K562 (cell line): Measurements from ENCODE around the gene LY6G6F. TPM values are rescaled to one million over a fixed set of nuclear protein-coding genes. Genes with fewer than 3 reads are reported as not detected.
A peak's percentile ranks its signal among the peaks of the same experiment; 100 is the strongest.

ENCODE experiments used
- BMI1 ChIP-seq: fragments of 150-350 bp; IDR thresholded peaks from 2 replicates; pipeline ENCODE4 v1.6.1; 2014; ENCODE audit warnings: low read length
- CHD7 ChIP-seq: fragments of 200-600 bp; sonication (generic); IDR thresholded peaks from one replicate; pipeline ENCODE4 v1.6.1; 2012; ENCODE audit warnings: mild to moderate bottlenecking, low read depth, low read length, inconsistent platforms
- ESRRA ChIP-seq: fragments of 450-650 bp; IDR thresholded peaks from 2 replicates; pipeline ENCODE4 v1.6.1; 2014; ENCODE audit warnings: low read depth, mild to moderate bottlenecking, moderate library complexity, borderline replicate concordance
- HMBOX1 ChIP-seq: sonication (generic); IDR thresholded peaks from 2 replicates; pipeline ENCODE4 v1.6.1; 2016
- PRPF4 ChIP-seq: fragments of 200-400 bp; formaldehyde crosslinking; IDR thresholded peaks from one replicate; pipeline ENCODE4 v1.6.1; 2017; ENCODE audit warnings: low read length, low read depth, mild to moderate bottlenecking; ENCODE audit not compliant: insufficient read depth, poor library complexity, severe bottlenecking
- XRCC4 ChIP-seq: IDR thresholded peaks from one replicate; pipeline ENCODE4 v1.6.1; 2011; ENCODE audit not compliant: insufficient read depth, insufficient read length; ENCODE audit errors: extremely low read depth
- ZNF165 ChIP-seq: fragments of 250-450 bp; sonication (Bioruptor Pico); IDR thresholded peaks from 2 replicates; pipeline ENCODE4 v1.4.0; 2020; ENCODE audit warnings: borderline replicate concordance
- ZNF232 ChIP-seq: sonication (generic); formaldehyde crosslinking; IDR thresholded peaks from 2 replicates; pipeline ENCODE4 v1.8.0; 2022; ENCODE audit warnings: mild to moderate bottlenecking, missing genetic modification reagents
- ZNF639 ChIP-seq, 2 experiments: fragments of 200-800 bp in 1 of 2; sonication (Bioruptor generic) in 1 of 2; sonication (generic) in 1 of 2; formaldehyde crosslinking in 1 of 2; IDR thresholded peaks in 1 of 2; conservative IDR thresholded peaks in 1 of 2; 2 replicates each; pipeline versions ENCODE4 v1.5.0 to v1.6.1; 2016 to 2020; ENCODE audit warnings: missing compliant biosample characterization in 1 of 2, missing genetic modification characterization in 1 of 2, missing genetic modification reagents in 1 of 2
- ZNF696 ChIP-seq: fragments of 250-450 bp; sonication (Bioruptor Pico); conservative IDR thresholded peaks from 2 replicates; pipeline ENCODE4 v1.4.0; 2020; ENCODE audit warnings: mild to moderate bottlenecking, moderate library complexity
- ZNF778 ChIP-seq: fragments of 450-650 bp; formaldehyde crosslinking; IDR thresholded peaks from 2 replicates; pipeline ENCODE4 v1.4.0; 2020; ENCODE audit warnings: mild to moderate bottlenecking, moderate library complexity
- polyA plus RNA-seq, 8 experiments: library from polyadenylated mRNA; depleted of rRNA in 4 of 8; stranded (reverse) in 5 of 8; unstranded in 3 of 8; fragments of >200 nt; fragmentation: Nextera tagmentation in 2 of 8; fragmentation: Illumina TruSeq in 1 of 8; extraction: Ambion mirVana in 2 of 8; extraction: Trizol in 1 of 8; gene quantifications; 2 replicates each; pipeline versions ENCODE4 v1.2.1 to v1.2.3, GENCODE V29; 2011 to 2014; ENCODE audit warnings: inconsistent platforms in 1 of 8, missing spikeins in 1 of 8
- total RNA-seq, 7 experiments: library from RNA; depleted of rRNA in 6 of 7; stranded (reverse); fragments of >200 nt in 6 of 7; fragmentation: Illumina TruSeq in 2 of 7; extraction: Trizol in 2 of 7; gene quantifications; 2 replicates each; pipeline versions ENCODE4 v1.2.1 to v1.2.3, GENCODE V29; 2011 to 2021; ENCODE audit warnings: low replicate concordance in 1 of 7

The LY6G6F gene
- total and polyA plus RNA-seq, 9 of the 15 experiments (the other 6 are each of a cell fraction or from before 2014, with no cell fraction given) = 0.14 to 0.50 (median 0.28) TPM; not detected in 2

DNA sequence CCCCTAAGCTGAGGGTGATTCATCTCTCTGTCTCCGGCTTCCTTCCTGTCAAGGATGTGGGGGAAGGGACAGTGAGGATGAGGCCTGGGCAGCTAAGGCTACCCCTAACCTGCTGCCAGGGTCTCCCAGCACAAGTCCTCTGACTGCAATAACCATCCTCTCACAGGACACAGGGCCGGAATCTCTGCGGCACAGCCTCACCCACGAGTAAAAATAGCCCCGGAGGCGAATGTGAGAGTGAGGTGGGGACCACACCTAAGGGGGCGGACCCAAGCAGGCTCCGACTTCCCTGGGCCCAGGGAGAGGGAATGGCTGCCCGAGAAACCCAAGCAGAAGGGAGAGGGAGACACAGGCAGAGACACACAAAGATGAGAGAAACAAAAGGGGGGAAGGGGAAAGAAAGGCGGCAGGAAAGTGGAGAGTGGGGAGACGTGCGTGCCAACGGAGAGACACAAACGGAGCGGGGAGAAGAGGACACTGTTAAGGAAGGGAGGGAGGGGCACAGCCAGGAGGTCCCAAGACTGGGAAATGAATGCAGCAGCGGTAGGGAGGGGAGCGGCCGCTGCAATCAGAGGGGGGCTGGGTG, 28.2 kb downstream of the LY6G6F start (continued):
- TF ChIP-seq CHD7 (no peak), ZNF778 (CRISPR knock-in tag) (no peak), ZNF165 (CRISPR knock-in tag) (peak; percentile 81; the same call in 1 of the 2 replicates), ZNF232 (CRISPR knock-in tag) (no peak), ESRRA (no peak), XRCC4 (no peak), BMI1 (no peak), PRPF4 (no peak), HMBOX1 (no peak), ZNF639 (CRISPR knock-in tag; conservative IDR thresholded peaks at IDR 0.05 in 1 of 2, IDR thresholded peaks at IDR 0.05 in 1 of 2) (no peak), ZNF696 (CRISPR knock-in tag) (0 out of 2 replicates have a peak, but pooled peaks have one; percentile 21)
